CD4-positive, CD25-positive, alpha-beta regulatory T cell (primary cell): ENCODE data around the gene TMPRSS3. TPM values are rescaled to one million over a fixed set of nuclear protein-coding genes. Genes with fewer than 3 reads are reported as not detected.

ENCODE experiments used
- ATAC-seq, 2 donors: fragments of 150-1000 bp; cut with Tn5 transposase; one replicate each; pipeline ENCODE4 v1.10.0; 2021; ENCODE audit warnings: low read depth in 2 of 2, moderate number of reproducible peaks in 2 of 2, moderate library complexity in 1 of 2
- DNase-seq, 3 donors: peaks; one replicate each; pipeline versions ENCODE4 v3.0.0 to v3.0.0-alpha.2; 2012 to 2022; ENCODE audit warnings: mixed read lengths in 1 of 3
- H3K27ac ChIP-seq: one replicate; pipeline ENCODE4 v1.7.0; 2013; ENCODE audit warnings: mild to moderate bottlenecking, low read length; ENCODE audit not compliant: insufficient read depth, poor library complexity, severe bottlenecking
- H3K27me3 ChIP-seq: one replicate; pipeline ENCODE4 v1.7.0; 2013; ENCODE audit warnings: low read length; ENCODE audit not compliant: control insufficient read depth, insufficient read depth
- H3K36me3 ChIP-seq: one replicate; pipeline ENCODE4 v1.7.0; 2013; ENCODE audit warnings: mild to moderate bottlenecking, low read length, moderate library complexity; ENCODE audit not compliant: control insufficient read depth, insufficient read depth
- H3K4me1 ChIP-seq: 2 replicates; pipeline ENCODE4 v1.7.0; 2013; ENCODE audit warnings: mild to moderate bottlenecking, low read length; ENCODE audit not compliant: insufficient read depth, control insufficient read depth, poor library complexity, severe bottlenecking
- H3K4me3 ChIP-seq: one replicate; pipeline ENCODE4 v1.7.0; 2013; ENCODE audit warnings: low read depth, mild to moderate bottlenecking, low read length, moderate library complexity
- H3K9me3 ChIP-seq, 2 experiments: 1 replicate in 1 of 2; 2 replicates in 1 of 2; pipeline ENCODE4 v1.7.0; 2013; ENCODE audit warnings: low read length in 2 of 2, mild to moderate bottlenecking in 1 of 2, moderate library complexity in 1 of 2; ENCODE audit not compliant: control insufficient read depth in 2 of 2
- H3K27ac Mint-ChIP-seq, 3 donors: one replicate each; pipeline ENCODE4 v1.8.0; 2020 to 2022; ENCODE audit warnings: mild to moderate bottlenecking in 3 of 3, mixed read lengths in 3 of 3, moderate library complexity in 2 of 3
- H3K27me3 Mint-ChIP-seq: one replicate; pipeline ENCODE4 v1.8.0; 2022; ENCODE audit warnings: mild to moderate bottlenecking, mixed read lengths
- H3K36me3 Mint-ChIP-seq: one replicate; pipeline ENCODE4 v1.8.0; 2020; ENCODE audit warnings: mixed read lengths
- H3K4me1 Mint-ChIP-seq, 4 donors: one replicate each; pipeline ENCODE4 v1.8.0; 2020 to 2022; ENCODE audit warnings: mixed read lengths in 4 of 4, mild to moderate bottlenecking in 1 of 4
- H3K4me3 Mint-ChIP-seq, 4 donors: one replicate each; pipeline ENCODE4 v1.8.0; 2020 to 2022; ENCODE audit warnings: mild to moderate bottlenecking in 4 of 4, mixed read lengths in 4 of 4, moderate library complexity in 3 of 4
- H3K9me3 Mint-ChIP-seq, 7 donors: one replicate each; pipeline ENCODE4 v1.8.0; 2020 to 2022; ENCODE audit warnings: mixed read lengths in 7 of 7, mild to moderate bottlenecking in 3 of 7, moderate library complexity in 2 of 7
- polyA plus RNA-seq, 4 donors: library from polyadenylated mRNA; unstranded; fragments of 300-500 nt; fragmentation: Illumina TruSeq; gene quantifications; one replicate each; pipeline ENCODE4 v1.2.3, GENCODE V29; 2021
- total RNA-seq: library from RNA; stranded (reverse); gene quantifications from one replicate; pipeline ENCODE4 v1.2.3, GENCODE V29; 2022

The TMPRSS3 gene
- total and polyA plus RNA-seq, 5 donors from 2014 or later = 1.1 to 4.0 (median 2.3) TPM

DNA sequence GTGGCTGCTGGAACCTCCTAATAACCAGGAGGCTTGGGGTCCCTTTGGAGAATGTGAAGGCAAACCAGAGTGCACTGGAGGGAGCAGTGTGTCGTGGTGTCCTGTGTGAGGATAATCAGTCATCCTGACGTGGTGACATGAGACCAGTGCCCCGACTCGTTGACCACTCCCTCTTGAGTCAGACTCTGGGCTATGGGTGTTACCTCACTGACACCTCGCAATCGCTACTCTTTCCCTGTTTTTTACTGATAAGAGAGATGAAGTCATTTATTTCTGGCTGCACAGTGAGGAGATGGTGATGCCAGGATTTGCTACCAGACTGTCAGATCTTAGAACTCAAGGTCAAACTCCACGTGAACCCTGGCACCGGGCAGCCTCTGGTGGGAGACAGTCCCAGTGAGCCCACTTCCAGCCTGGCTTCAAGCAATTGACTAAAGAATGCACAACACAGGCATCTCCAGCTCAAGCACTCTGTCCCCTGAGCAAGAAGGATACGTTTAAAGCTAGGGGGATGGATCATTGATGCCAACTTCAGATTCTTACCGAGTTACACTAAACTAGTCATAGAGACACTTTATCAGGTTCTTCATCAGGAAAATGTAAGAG, 38.2 kb upstream of the TMPRSS3 start:
- H3K27ac Mint-ChIP-seq = peak overlapping the region in 2 of 3 donors; percentile 21 to 88
- no peak for DNase-seq
- peaks cover 74% of the 10 kb centered on the region for H3K36me3 Mint-ChIP-seq
- H3K4me1 Mint-ChIP-seq = peaks cover 5 to 34% (median 13%) of the 10 kb centered on the region in 4 donors
- H3K9me3 Mint-ChIP-seq = peaks cover 0 to 5% (median 1%) of the 10 kb centered on the region in 7 donors
- no peak overlapping the region for H3K4me3 Mint-ChIP-seq
- H3K27me3 Mint-ChIP-seq = no peaks in the 10 kb centered on the region
- ATAC-seq = no peak
- no peaks in the 10 kb centered on the region for H3K4me1 ChIP-seq
- H3K9me3 ChIP-seq = peaks cover 5% of the 10 kb centered on the region in 2 experiments
- H3K4me3 ChIP-seq = no peak overlapping the region
- no peak overlapping the region for H3K27ac ChIP-seq
- no peaks in the 10 kb centered on the region for H3K27me3 ChIP-seq
- H3K36me3 ChIP-seq = peaks cover 96% of the 10 kb centered on the region

DNA sequence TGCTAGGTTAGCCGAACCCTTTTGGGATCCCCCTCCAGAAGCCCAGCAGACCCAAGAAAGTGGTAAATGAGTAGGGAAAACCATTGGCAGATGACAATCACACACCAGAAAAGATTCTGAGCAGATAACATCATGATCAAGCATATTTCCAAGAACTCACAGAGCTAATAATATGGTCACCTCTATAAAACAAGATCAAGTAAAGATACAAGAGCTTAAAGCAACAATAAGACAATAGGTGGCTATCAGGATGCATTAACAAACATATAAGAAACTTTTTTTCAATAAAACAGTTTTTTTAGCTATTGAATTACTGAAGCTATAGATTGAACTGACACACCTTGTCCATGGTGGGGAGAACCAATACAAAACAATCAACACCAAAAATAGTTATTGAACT, 36.8 kb upstream of the TMPRSS3 start:
- H3K27me3 ChIP-seq = no peaks in the 10 kb centered on the region
- Mint-ChIP-seq H3K36me3 (peaks cover 70% of the 10 kb centered on the region), H3K27ac (no peak overlapping the region), H3K9me3 (peaks cover 0 to 5% (median 1%) of the 10 kb centered on the region in 7 donors), H3K4me3 (no peak overlapping the region), H3K4me1 (peaks cover 0 to 31% (median 12%) of the 10 kb centered on the region in 4 donors), H3K27me3 (no peaks in the 10 kb centered on the region)
- H3K27ac ChIP-seq = no peak overlapping the region
- no peaks in the 10 kb centered on the region for H3K4me1 ChIP-seq
- ATAC-seq (no peak), DNase-seq (no peak)
- H3K36me3 ChIP-seq = peaks cover 96% of the 10 kb centered on the region
- no peak overlapping the region for H3K4me3 ChIP-seq
- H3K9me3 ChIP-seq = peaks cover 5% of the 10 kb centered on the region in 2 experiments

DNA sequence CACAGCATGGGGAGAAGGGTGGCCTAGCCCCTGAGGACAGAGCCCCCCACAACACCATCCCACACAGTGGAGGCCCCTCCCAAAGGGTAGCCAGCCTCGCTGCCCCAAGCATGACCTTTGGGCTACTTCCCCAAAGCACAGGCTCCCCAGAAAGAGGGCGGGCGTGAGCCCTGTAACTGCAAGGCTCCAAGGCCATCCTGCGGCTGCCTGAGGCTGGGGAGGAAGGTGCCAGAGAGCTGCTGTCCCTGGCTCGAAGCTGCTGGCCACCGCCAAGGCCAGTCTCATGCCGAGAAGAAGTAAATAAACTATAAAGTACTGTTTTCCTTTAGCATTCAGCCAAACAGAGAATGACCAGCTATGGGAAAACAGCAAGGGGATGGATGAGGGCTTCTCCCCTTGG, 35.3 kb upstream of the TMPRSS3 start:
- DNase-seq = no peak
- Mint-ChIP-seq H3K27ac (no peak overlapping the region), H3K4me3 (no peak overlapping the region)

DNA sequence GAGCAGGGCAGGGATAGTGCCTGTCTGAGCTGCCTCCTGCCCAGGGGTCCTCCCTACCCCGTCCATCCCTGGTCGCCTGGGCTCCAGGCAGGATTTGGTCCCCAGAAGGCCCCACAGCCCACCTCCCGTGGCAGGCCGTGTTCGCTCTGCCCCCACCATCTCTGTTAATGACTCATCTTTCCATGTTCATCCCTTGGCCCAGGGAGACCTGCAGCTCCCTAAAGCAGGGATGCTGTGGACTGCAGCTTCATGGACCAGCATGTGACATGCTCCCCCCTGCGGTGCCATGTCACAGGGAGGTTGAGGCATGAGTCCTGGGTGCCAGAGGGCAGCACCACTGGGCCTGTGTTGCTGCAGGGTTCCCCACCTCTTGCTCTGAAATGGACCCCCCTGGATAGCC, 34.7 kb upstream of the TMPRSS3 start:
- DNase-seq = no peak
- peaks cover 0 to 5% (median 0%) of the 10 kb centered on the region in 7 donors for H3K9me3 Mint-ChIP-seq
- Histone ChIP-seq H3K27me3 (no peaks in the 10 kb centered on the region), H3K36me3 (peaks cover 89% of the 10 kb centered on the region), H3K4me1 (peaks cover 16% of the 10 kb centered on the region), H3K4me3 (no peak overlapping the region), H3K9me3 (peaks cover 5% of the 10 kb centered on the region in 2 experiments), H3K27ac (no peak overlapping the region)
- H3K36me3 Mint-ChIP-seq = peaks cover 68% of the 10 kb centered on the region
- ATAC-seq = no peak
- no peak overlapping the region for H3K27ac Mint-ChIP-seq
- H3K4me1 Mint-ChIP-seq = peaks cover 7 to 43% (median 17%) of the 10 kb centered on the region in 4 donors
- no peaks in the 10 kb centered on the region for H3K27me3 Mint-ChIP-seq
- H3K4me3 Mint-ChIP-seq = no peak overlapping the region

More for the DNA sequence above, 35.3 kb upstream of the TMPRSS3 start:
- Histone ChIP-seq H3K9me3 (peaks cover 5% of the 10 kb centered on the region in 2 experiments), H3K4me1 (peaks cover 10% of the 10 kb centered on the region), H3K4me3 (no peak overlapping the region), H3K36me3 (peaks cover 95% of the 10 kb centered on the region), H3K27me3 (no peaks in the 10 kb centered on the region), H3K27ac (no peak overlapping the region)
- Mint-ChIP-seq H3K36me3 (peaks cover 72% of the 10 kb centered on the region), H3K4me1 (peaks cover 8 to 39% (median 12%) of the 10 kb centered on the region in 4 donors), H3K9me3 (peaks cover 0 to 5% (median 1%) of the 10 kb centered on the region in 7 donors), H3K27me3 (no peaks in the 10 kb centered on the region)
- no peak for ATAC-seq

DNA sequence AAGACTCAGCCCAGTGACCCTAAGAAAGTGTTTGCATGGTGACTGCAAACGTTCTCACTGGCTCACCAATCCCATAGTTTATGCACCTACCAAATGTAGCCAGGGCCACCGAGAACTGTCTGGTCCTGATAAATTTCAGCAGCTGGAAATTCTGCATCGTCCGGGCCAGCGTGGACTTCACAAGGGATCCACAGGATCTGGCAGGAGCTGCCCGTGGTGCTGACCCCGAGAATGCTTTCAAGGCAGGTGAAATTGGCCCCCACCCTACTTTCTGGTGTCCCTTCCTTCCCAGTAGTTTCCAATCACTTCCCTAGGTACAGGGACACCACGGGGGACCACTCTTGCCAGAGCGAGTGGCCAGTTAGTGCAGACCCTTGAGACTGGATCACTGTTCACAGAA, 34.0 kb upstream of the TMPRSS3 start:
- Mint-ChIP-seq H3K27me3 (no peaks in the 10 kb centered on the region), H3K4me3 (no peak overlapping the region), H3K4me1 (peaks cover 9 to 43% (median 22%) of the 10 kb centered on the region in 4 donors), H3K27ac (peak overlapping the region in 1 of 3 donors; percentile 32), H3K9me3 (peaks cover 0 to 5% (median 0%) of the 10 kb centered on the region in 7 donors), H3K36me3 (peaks cover 67% of the 10 kb centered on the region)
- no peak overlapping the region for H3K27ac ChIP-seq
- ATAC-seq (no peak), DNase-seq (no peak)
- H3K4me1 ChIP-seq = peaks cover 23% of the 10 kb centered on the region
- H3K36me3 ChIP-seq = peaks cover 83% of the 10 kb centered on the region
- no peak overlapping the region for H3K4me3 ChIP-seq
- H3K9me3 ChIP-seq = peaks cover 5% of the 10 kb centered on the region in 2 experiments
- H3K27me3 ChIP-seq = no peaks in the 10 kb centered on the region

DNA sequence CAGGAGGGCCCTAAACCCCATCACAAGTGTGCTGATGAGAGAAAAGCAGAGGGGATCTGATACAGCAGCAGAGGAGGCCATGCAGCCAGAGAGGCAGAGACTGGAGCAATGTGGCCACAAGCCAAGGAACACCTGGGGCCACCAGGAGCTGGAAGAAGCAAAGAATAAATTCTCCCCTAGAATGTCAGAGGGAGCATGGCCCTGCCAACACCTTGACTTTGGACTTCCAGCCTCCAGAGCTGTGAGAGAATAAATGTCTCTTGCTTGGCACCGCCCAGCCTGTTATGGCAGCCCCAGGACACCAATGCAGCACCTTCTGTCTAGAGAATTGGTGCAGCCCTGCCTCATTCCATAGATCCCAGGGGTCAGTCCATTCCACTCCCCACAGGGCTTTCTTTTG, 33.2 kb upstream of the TMPRSS3 start:
- Histone ChIP-seq H3K4me3 (no peak overlapping the region), H3K9me3 (peaks cover 5% of the 10 kb centered on the region in 2 experiments), H3K27me3 (no peaks in the 10 kb centered on the region), H3K4me1 (peaks cover 31% of the 10 kb centered on the region), H3K27ac (no peak overlapping the region), H3K36me3 (peaks cover 78% of the 10 kb centered on the region)
- Mint-ChIP-seq H3K4me3 (no peak overlapping the region), H3K27me3 (no peaks in the 10 kb centered on the region), H3K27ac (peak overlapping the region in 1 of 3 donors; percentile 48), H3K36me3 (peaks cover 65% of the 10 kb centered on the region), H3K9me3 (peaks cover 0 to 5% (median 0%) of the 10 kb centered on the region in 7 donors), H3K4me1 (peaks cover 10 to 43% (median 28%) of the 10 kb centered on the region in 4 donors)
- no peak for ATAC-seq
- no peak for DNase-seq

DNA sequence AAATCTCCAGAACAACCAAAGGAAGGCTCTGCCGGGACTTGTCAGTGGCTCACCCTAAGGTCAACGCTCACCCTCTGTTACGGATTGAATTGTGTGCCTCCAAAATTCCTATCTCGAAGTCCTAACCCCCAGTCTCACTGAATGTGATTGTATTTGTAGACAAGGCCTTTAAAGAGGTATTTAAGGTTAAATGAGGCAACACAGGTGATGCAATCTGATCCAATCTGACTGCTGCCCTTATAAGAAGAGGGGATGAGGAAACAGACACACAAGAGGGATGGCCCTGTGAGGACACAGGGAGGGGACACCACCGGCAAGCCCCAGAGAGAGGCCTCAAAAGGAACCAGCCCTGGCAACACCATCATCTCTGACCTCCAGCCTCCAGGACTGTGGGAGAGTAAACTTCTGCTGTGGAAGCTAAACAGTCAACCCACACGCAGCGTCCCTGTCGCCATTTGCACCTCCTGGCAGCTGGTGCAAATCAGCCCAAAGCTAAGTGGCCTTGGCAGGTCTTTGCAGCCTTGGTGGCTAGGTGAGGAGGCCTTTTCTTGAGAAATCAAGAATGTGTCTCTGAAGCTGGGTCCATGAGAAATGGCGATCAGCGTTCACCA, 32.1 kb upstream of the TMPRSS3 start:
- no peak overlapping the region for H3K27ac ChIP-seq
- ATAC-seq (no peak), DNase-seq (no peak)
- peak overlapping the region in 1 of 3 donors; percentile 69 for H3K27ac Mint-ChIP-seq
- peaks cover 66% of the 10 kb centered on the region for H3K36me3 Mint-ChIP-seq
- no peak overlapping the region for H3K4me3 ChIP-seq
- peaks cover 0 to 5% (median 0%) of the 10 kb centered on the region in 7 donors for H3K9me3 Mint-ChIP-seq
- H3K27me3 ChIP-seq = no peaks in the 10 kb centered on the region
- peaks cover 72% of the 10 kb centered on the region for H3K36me3 ChIP-seq
- H3K9me3 ChIP-seq = peaks cover 5% of the 10 kb centered on the region in 2 experiments
- no peaks in the 10 kb centered on the region for H3K27me3 Mint-ChIP-seq
- H3K4me1 Mint-ChIP-seq = peaks cover 15 to 50% (median 38%) of the 10 kb centered on the region in 4 donors
- H3K4me3 Mint-ChIP-seq = no peak overlapping the region
- peaks cover 42% of the 10 kb centered on the region for H3K4me1 ChIP-seq
